Measurements from ENCODE around the gene SLC43A2.
"Not testable (repeated sequence)": the region's sequence is repeated elsewhere in the genome, so short reads cannot be mapped to it uniquely, and the experiment has no call there.

The SLC43A2 gene

GRCh38 chr17:1539811-1540210 is 88.8 kb downstream of the SLC43A2 start:
- DNase-seq (ENCODE audit: low read depth in 2 of 2) = no peak

- no peak for DNase-seq (ENCODE audit: low read depth in 2 of 2)
Observed at GRCh38 chr17:1535737-1536136, 92.9 kb downstream of the SLC43A2 start.

GRCh38 chr17:1533661-1534325 is 94.8 kb downstream of the SLC43A2 start:
- DNase-seq (ENCODE audit: low read depth in 2 of 2) = no peak

GRCh38 chr17:1532836-1533602 is 95.6 kb downstream of the SLC43A2 start:
- DNase-seq (ENCODE audit: low read depth in 2 of 2) = peak in 1 of 2 donors; percentile 15

DNA sequence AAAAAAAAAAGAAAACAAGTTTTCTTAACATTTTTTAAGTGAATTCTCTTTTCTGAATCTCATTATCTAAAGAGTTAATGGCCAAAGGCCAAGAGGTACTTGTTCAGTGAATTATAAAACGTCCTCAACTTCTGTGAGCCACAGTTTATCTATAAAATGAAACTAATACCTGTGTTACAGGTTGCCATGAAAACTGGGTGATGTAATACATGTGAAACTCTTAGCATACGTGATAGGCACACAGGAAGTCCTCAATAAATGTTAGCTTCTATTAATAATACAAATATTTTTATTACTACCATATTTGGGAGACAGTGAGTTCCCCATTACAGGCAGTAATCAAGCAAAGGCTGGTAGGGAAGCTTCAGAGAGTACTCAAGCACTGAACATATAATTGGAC is 98.8 kb downstream of the SLC43A2 start:
- no peak for DNase-seq (ENCODE audit: low read depth in 2 of 2)

GRCh38 chr17:1526876-1527275 is 101.8 kb downstream of the SLC43A2 start:
- not testable (repeated sequence) for DNase-seq (ENCODE audit: low read depth in 2 of 2)

- no peak for DNase-seq (ENCODE audit: low read depth in 2 of 2)
Observed at GRCh38 chr17:1522626-1523025, 106.0 kb downstream of the SLC43A2 start.

DNA sequence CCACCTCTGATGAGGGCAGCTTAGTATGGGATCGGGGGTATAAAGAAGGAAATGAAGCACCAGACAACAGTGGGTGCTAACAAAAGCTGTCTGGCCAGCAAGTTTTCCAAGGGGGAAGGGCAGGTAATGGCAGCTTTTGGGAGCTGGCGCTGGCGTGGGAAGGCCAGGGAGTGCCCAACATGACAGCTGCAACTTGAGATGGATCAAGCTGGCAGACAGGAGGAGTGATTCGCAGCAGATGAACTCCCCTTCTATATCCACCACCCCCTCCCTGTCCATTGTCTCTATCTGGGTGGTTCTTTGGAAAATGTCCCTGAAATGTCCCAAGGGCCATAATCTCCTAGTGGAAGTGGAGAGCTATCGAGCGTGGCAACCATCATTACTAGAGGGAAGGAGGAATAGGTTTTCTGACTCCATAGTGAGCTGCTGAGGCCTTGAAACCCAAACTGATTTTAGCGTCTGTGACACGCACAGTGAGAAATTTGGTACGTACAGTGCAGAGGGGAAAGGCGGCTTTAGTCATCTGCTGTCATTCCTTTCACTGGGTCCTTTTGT is 107.5 kb downstream of the SLC43A2 start:
- DNase-seq (ENCODE audit: low read depth in 2 of 2) = no peak

- DNase-seq (ENCODE audit: low read depth in 2 of 2) = no peak
Observed at GRCh38 chr17:1519678-1520077, 109.0 kb downstream of the SLC43A2 start.

Data from stimulated activated CD4-positive, alpha-beta T cell treated with anti-CD3 and anti-CD28 coated beads, Interleukin-1b, Interleukin-23, amount 100 ng/mL, for 4 hours (primary cell).